ENCODE measurements around the gene UGT1A3.
"Not testable (repeated sequence)": the region's sequence is repeated elsewhere in the genome, so short reads cannot be mapped to it uniquely, and the experiment has no call there.

The UGT1A3 gene

DNA sequence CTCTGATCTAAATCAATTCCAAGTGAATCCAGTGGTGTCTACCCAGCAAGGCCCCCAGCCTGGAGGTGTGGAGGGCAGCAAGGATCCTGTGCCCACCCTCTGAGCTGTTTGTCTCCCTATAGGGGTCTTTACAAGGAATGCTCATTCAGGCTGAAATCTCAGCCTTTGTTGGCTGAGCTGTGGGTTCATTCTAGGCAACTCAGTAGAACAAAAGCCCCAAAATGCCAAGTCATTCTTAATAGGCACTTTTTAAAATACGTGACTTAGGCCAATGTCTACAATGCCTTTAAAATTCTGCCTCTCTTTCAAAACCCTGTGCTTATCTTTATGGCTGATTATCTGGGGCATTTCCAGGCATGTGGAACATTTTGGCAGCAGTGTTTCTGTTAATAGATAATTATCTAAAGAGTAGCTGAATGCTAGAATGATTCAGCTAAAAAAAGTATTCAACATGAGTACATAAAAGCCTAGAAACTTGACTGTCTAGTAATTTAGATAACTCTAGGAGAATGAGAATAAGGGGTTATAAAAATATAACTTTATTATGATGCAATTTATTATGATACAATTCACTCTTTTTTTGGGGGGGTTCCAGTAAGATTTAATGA is 28.7 kb upstream of the UGT1A3 start:
- H4K20me1 ChIP-seq (ENCODE audit: insufficient read depth, low read length): no peaks in the 10 kb centered on the region
- H3K27me3 ChIP-seq (replicated peaks; ENCODE audit: insufficient read depth, low read length): no peaks in the 10 kb centered on the region
- no peaks in the 10 kb centered on the region for H3K4me1 ChIP-seq (ENCODE audit: low read length)
- H2AFZ ChIP-seq (ENCODE audit: low read length): no peak overlapping the region
- no peak for TF ChIP-seq EZH2phosphoT487 (IDR thresholded peaks at IDR 0.05; ENCODE audit: low read length)
- TF ChIP-seq CTCF (IDR thresholded peaks at IDR 0.05; ENCODE audit: low read length): no peak
- TF ChIP-seq EZH2 (optimal IDR thresholded peaks at IDR 0.05; ENCODE audit: low read depth, low read length): no peak
- no peaks in the 10 kb centered on the region for H3K9me2 ChIP-seq (replicated peaks; ENCODE audit: insufficient read depth, low read length)
- H3K9me3 ChIP-seq (replicated peaks; ENCODE audit: insufficient read depth, low read length): no peaks in the 10 kb centered on the region
- no peak overlapping the region for H3K4me2 ChIP-seq (ENCODE audit: low read depth, low read length)
- H3K4me3 ChIP-seq (ENCODE audit: low read length): no peak overlapping the region
- H3K9ac ChIP-seq (ENCODE audit: low read length): no peak overlapping the region
- H3K27ac ChIP-seq (ENCODE audit: low read length): no peak overlapping the region
- no peaks in the 10 kb centered on the region for H3F3A ChIP-seq (ENCODE audit: insufficient read depth, low read length)
- no peaks in the 10 kb centered on the region for H3K79me2 ChIP-seq (ENCODE audit: low read length)
- no peak for DNase-seq
- H3K36me3 ChIP-seq (replicated peaks; ENCODE audit: insufficient read depth, low read length): no peaks in the 10 kb centered on the region

GRCh38 chr2:233700842-233701241 is 28.0 kb upstream of the UGT1A3 start:
- not testable (repeated sequence) for H3K4me1 ChIP-seq (ENCODE audit: low read length); H4K20me1 ChIP-seq (ENCODE audit: insufficient read depth, low read length); H3K4me3 ChIP-seq (ENCODE audit: low read length); H3K9me3 ChIP-seq (replicated peaks; ENCODE audit: insufficient read depth, low read length); H3K4me2 ChIP-seq (ENCODE audit: low read depth, low read length); H3K36me3 ChIP-seq (replicated peaks; ENCODE audit: insufficient read depth, low read length); DNase-seq; H3K79me2 ChIP-seq (ENCODE audit: low read length); H3K27ac ChIP-seq (ENCODE audit: low read length); H2AFZ ChIP-seq (ENCODE audit: low read length); H3K9me2 ChIP-seq (replicated peaks; ENCODE audit: insufficient read depth, low read length); H3F3A ChIP-seq (ENCODE audit: insufficient read depth, low read length); H3K9ac ChIP-seq (ENCODE audit: low read length); H3K27me3 ChIP-seq (replicated peaks; ENCODE audit: insufficient read depth, low read length)

DNA sequence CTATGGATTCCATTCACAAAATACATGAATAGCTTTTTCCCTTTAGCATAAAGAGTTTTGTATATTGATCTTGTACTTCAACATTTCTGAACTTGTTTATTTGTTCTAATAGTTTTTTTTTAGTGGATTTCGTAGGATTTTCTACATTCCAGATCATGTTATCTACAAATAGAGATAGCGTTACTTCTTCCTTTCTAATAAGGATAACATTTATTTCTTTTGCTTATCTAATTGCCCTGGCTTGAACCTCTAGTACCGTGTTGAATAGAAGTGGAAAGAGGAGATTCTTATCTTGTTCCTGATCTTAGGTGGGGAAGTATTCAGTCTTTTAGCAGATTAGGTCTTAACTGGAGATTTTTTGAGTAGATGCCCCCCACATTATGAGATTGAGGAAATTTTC is 26.6 kb upstream of the UGT1A3 start:
- H3K4me2 ChIP-seq (ENCODE audit: low read depth, low read length): no peak overlapping the region
- H3K4me3 ChIP-seq (ENCODE audit: low read length): no peak overlapping the region
- H2AFZ ChIP-seq (ENCODE audit: low read length): no peak overlapping the region
- no peaks in the 10 kb centered on the region for H3K36me3 ChIP-seq (replicated peaks; ENCODE audit: insufficient read depth, low read length)
- DNase-seq: no peak
- H3K27ac ChIP-seq (ENCODE audit: low read length): no peak overlapping the region
- no peak overlapping the region for H3K9ac ChIP-seq (ENCODE audit: low read length)
- H3K27me3 ChIP-seq (replicated peaks; ENCODE audit: insufficient read depth, low read length): no peaks in the 10 kb centered on the region
- H3K79me2 ChIP-seq (ENCODE audit: low read length): no peaks in the 10 kb centered on the region
- no peaks in the 10 kb centered on the region for H3K4me1 ChIP-seq (ENCODE audit: low read length)
- H4K20me1 ChIP-seq (ENCODE audit: insufficient read depth, low read length): no peaks in the 10 kb centered on the region
- H3K9me3 ChIP-seq (replicated peaks; ENCODE audit: insufficient read depth, low read length): no peaks in the 10 kb centered on the region
- TF ChIP-seq EZH2phosphoT487 (IDR thresholded peaks at IDR 0.05; ENCODE audit: low read length) (no peak), CTCF (IDR thresholded peaks at IDR 0.05; ENCODE audit: low read length) (no peak)
- no peaks in the 10 kb centered on the region for H3K9me2 ChIP-seq (replicated peaks; ENCODE audit: insufficient read depth, low read length)
- no peaks in the 10 kb centered on the region for H3F3A ChIP-seq (ENCODE audit: insufficient read depth, low read length)

GRCh38 chr2:233705911-233706506 is 22.8 kb upstream of the UGT1A3 start:
- no peaks in the 10 kb centered on the region for H3K9me3 ChIP-seq (replicated peaks; ENCODE audit: insufficient read depth, low read length)
- TF ChIP-seq EZH2 (optimal IDR thresholded peaks at IDR 0.05; ENCODE audit: low read depth, low read length) (no peak), CTCF (IDR thresholded peaks at IDR 0.05; ENCODE audit: low read length) (no peak), EZH2phosphoT487 (IDR thresholded peaks at IDR 0.05; ENCODE audit: low read length) (no peak)
- no peaks in the 10 kb centered on the region for H3K27me3 ChIP-seq (replicated peaks; ENCODE audit: insufficient read depth, low read length)
- H3K27ac ChIP-seq (ENCODE audit: low read length): no peak overlapping the region
- no peaks in the 10 kb centered on the region for H4K20me1 ChIP-seq (ENCODE audit: insufficient read depth, low read length)
- H3K4me1 ChIP-seq (ENCODE audit: low read length): no peaks in the 10 kb centered on the region
- no peaks in the 10 kb centered on the region for H3K9me2 ChIP-seq (replicated peaks; ENCODE audit: insufficient read depth, low read length)
- no peak overlapping the region for H3K4me3 ChIP-seq (ENCODE audit: low read length)
- no peak overlapping the region for H3K9ac ChIP-seq (ENCODE audit: low read length)
- H3K4me2 ChIP-seq (ENCODE audit: low read depth, low read length): no peak overlapping the region
- no peak overlapping the region for H2AFZ ChIP-seq (ENCODE audit: low read length)
- no peaks in the 10 kb centered on the region for H3K36me3 ChIP-seq (replicated peaks; ENCODE audit: insufficient read depth, low read length)
- no peaks in the 10 kb centered on the region for H3F3A ChIP-seq (ENCODE audit: insufficient read depth, low read length)
- H3K79me2 ChIP-seq (ENCODE audit: low read length): no peaks in the 10 kb centered on the region
- DNase-seq: no peak

Measured in MM.1S (cell line).